HG02970 (cell line): ENCODE measurements around the gene OVCA2.
A peak's percentile ranks its signal among the peaks of the same experiment; 100 is the strongest.

Source experiments
- ATAC-seq: cut with Tn5 transposase; IDR thresholded peaks from one replicate; pipeline ENCODE4 v1.9.1; 2021; ENCODE audit warnings: mild to moderate bottlenecking, moderate library complexity, moderate number of reproducible peaks; ENCODE audit not compliant: unreplicated experiment, low FRiP score

OVCA2 gene

GRCh38 chr17:2029911-2030778, 11.7 kb upstream of the OVCA2 start, which contains the start of gene DPH1:
Gene DPH1, plus strand, starts transcription at chr17:2030153. Its CDS starts 17 bp downstream, at chr17:2030170.
- peak; percentile 47 for ATAC-seq

GRCh38 chr17:2030779-2031163, 11.1 kb upstream of the OVCA2 start:
- no peak for ATAC-seq

- no peak for ATAC-seq
These were observed 8.7 kb upstream of the OVCA2 start for GRCh38 chr17:2033153-2033552.

GRCh38 chr17:2034157-2034556, 7.7 kb upstream of the OVCA2 start:
- no peak for ATAC-seq

GRCh38 chr17:2034806-2035540, 6.8 kb upstream of the OVCA2 start:
- ATAC-seq: no peak

- ATAC-seq: no peak
These were observed 6.0 kb upstream of the OVCA2 start for GRCh38 chr17:2035541-2036488.

- ATAC-seq: no peak
These were observed 4.7 kb upstream of the OVCA2 start for GRCh38 chr17:2037155-2037554.

GRCh38 chr17:2040219-2040827, 1.5 kb upstream of the OVCA2 start:
- ATAC-seq: no peak

- no peak for ATAC-seq
These were observed 771 bp upstream of the OVCA2 start for GRCh38 chr17:2040942-2041560.

- no peak for ATAC-seq
These were observed 597 bp downstream of the OVCA2 start for GRCh38 chr17:2042390-2042847.

- no peak for ATAC-seq
These were observed 1.1 kb downstream of the OVCA2 start for GRCh38 chr17:2042933-2043332.

- no peak for ATAC-seq
These were observed 2.0 kb downstream of the OVCA2 start for GRCh38 chr17:2043785-2044184.

- ATAC-seq: no peak
These were observed 2.6 kb downstream of the OVCA2 start for GRCh38 chr17:2044263-2044894.

GRCh38 chr17:2047590-2047989, 5.8 kb downstream of the OVCA2 start:
- ATAC-seq: no peak

- ATAC-seq: no peak
These were observed 7.0 kb downstream of the OVCA2 start for GRCh38 chr17:2048805-2049204.

GRCh38 chr17:2049333-2050299, 7.8 kb downstream of the OVCA2 start:
- ATAC-seq: peak; percentile 42

GRCh38 chr17:2050300-2051060, 8.7 kb downstream of the OVCA2 start:
- ATAC-seq: peak; percentile 16
